Measurements from ENCODE around the gene FAM50B. TPM values are rescaled to one million over a fixed set of nuclear protein-coding genes. Genes with fewer than 3 reads are reported as not detected.

The FAM50B gene
- total RNA-seq, 4 donors from 2014 or later = 4.6 to 12.9 (median 11.8) TPM

GRCh38 chr6:3838992-3839867 lies 9.9 kb upstream of the FAM50B start:
- 79 to 80% methylated on average over 8 of the region's 8 CpGs for WGBS, 2 donors
- no peak for DNase-seq
- no peak for TF ChIP-seq POLR2A (IDR thresholded peaks at IDR 0.05)
- TF ChIP-seq CTCF (IDR thresholded peaks at IDR 0.05) = no peak

GRCh38 chr6:3841066-3841454 lies 8.1 kb upstream of the FAM50B start:
- Histone ChIP-seq H3K27ac (no peak overlapping the region), H3K4me1 (peaks cover 0 to 23% (median under 1%) of the 10 kb centered on the region in 3 donors), H3K36me3 (no peaks in the 10 kb centered on the region), H3K4me3 (no peak overlapping the region), H3K9me3 (no peaks in the 10 kb centered on the region), H3K27me3 (no peaks in the 10 kb centered on the region)
- intact Hi-C loops (cut with DNase I) = loop anchor here (10.0 kb wide), 1 partner anchor 96 kb away; no protein-coding TSS in a partner anchor
- DNase-seq = no peak
- no peak for TF ChIP-seq POLR2A (IDR thresholded peaks at IDR 0.05)
- no peak for TF ChIP-seq CTCF (IDR thresholded peaks at IDR 0.05)
- 81 to 83% methylated on average over 6 of the region's 6 CpGs for WGBS, 2 donors

More at GRCh38 chr6:3838992-3839867, 9.9 kb upstream of the FAM50B start:
- peaks cover 0 to 21% (median 2%) of the 10 kb centered on the region in 3 donors for H3K4me1 ChIP-seq
- H3K4me3 ChIP-seq = no peak overlapping the region
- H3K27ac ChIP-seq = no peak overlapping the region
- no peaks in the 10 kb centered on the region for H3K27me3 ChIP-seq
- intact Hi-C loops (cut with DNase I) = no loop called here
- H3K9me3 ChIP-seq = no peaks in the 10 kb centered on the region
- H3K36me3 ChIP-seq = no peaks in the 10 kb centered on the region

GRCh38 chr6:3841711-3842565 lies 7.2 kb upstream of the FAM50B start:
- Histone ChIP-seq H3K4me3 (no peak overlapping the region), H3K4me1 (peaks cover 0 to 23% (median 0%) of the 10 kb centered on the region in 3 donors), H3K36me3 (no peaks in the 10 kb centered on the region), H3K9me3 (no peaks in the 10 kb centered on the region), H3K27me3 (no peaks in the 10 kb centered on the region), H3K27ac (peak overlapping the region in 1 of 4 donors; percentile 7)
- TF ChIP-seq POLR2A (IDR thresholded peaks at IDR 0.05) (no peak), CTCF (IDR thresholded peaks at IDR 0.05) (no peak)
- DNase-seq = no peak
- intact Hi-C loops (cut with DNase I) = loop anchor here (10.0 kb wide), 1 partner anchor 97 kb away; no protein-coding TSS in a partner anchor
- WGBS, 2 donors = 48 to 67% methylated on average over 7 to 8 of the region's 9 CpGs

- DNase-seq = no peak
These were observed 5.6 kb upstream of the FAM50B start for GRCh38 chr6:3843379-3844096.

More at GRCh38 chr6:3843379-3844096, 5.6 kb upstream of the FAM50B start:
- intact Hi-C loops (cut with DNase I) = loop anchor here (10.0 kb wide), 1 partner anchor 99 kb away; no protein-coding TSS in a partner anchor
- TF ChIP-seq CTCF (IDR thresholded peaks at IDR 0.05) (no peak), POLR2A (IDR thresholded peaks at IDR 0.05) (no peak)
- Histone ChIP-seq H3K36me3 (no peaks in the 10 kb centered on the region), H3K9me3 (no peaks in the 10 kb centered on the region), H3K4me1 (peaks cover 0 to 32% (median 0%) of the 10 kb centered on the region in 3 donors), H3K4me3 (no peak overlapping the region), H3K27me3 (no peaks in the 10 kb centered on the region), H3K27ac (peak overlapping the region in 3 of 4 donors; percentile 25 to 34 (median 31))
- WGBS, 2 donors = 65 to 76% methylated on average over 9 of the region's 9 CpGs

Measured in esophagus squamous epithelium (tissue), 5 donors.